Calu3 (cell line): ENCODE measurements around the gene BDH1. TPM values are rescaled to one million over a fixed set of nuclear protein-coding genes. Genes with fewer than 3 reads are reported as not detected.

Experiments used
- BruUV-seq: library from RNA; stranded (reverse); fragments of 400-500 nt; replicated peaks from 2 replicates; lab custom pipeline; 2021; lab: Mats Ljungman, UMichigan
- CTCF ChIA-PET: fragments of 300-600 bp; sonication (Branson Sonifier 250); formaldehyde crosslinking; loops from one replicate; lab custom pipeline; 2022; ENCODE audit warnings: antibody characterized with exemption; lab: Charles Lee
- DNase-seq: peaks from one replicate; pipeline ENCODE4 v3.0.0; 2022
- H3K27ac Mint-ChIP-seq: one replicate; pipeline ENCODE4 v1.8.0; 2022; ENCODE audit warnings: mixed read lengths; ENCODE audit not compliant: unreplicated experiment
- H3K27me3 Mint-ChIP-seq: one replicate; pipeline ENCODE4 v1.8.0; 2022; ENCODE audit warnings: mixed read lengths; ENCODE audit not compliant: unreplicated experiment
- H3K36me3 Mint-ChIP-seq: one replicate; pipeline ENCODE4 v1.8.0; 2022; ENCODE audit warnings: mild to moderate bottlenecking, moderate library complexity, mixed read lengths; ENCODE audit not compliant: insufficient read depth, unreplicated experiment
- H3K4me1 Mint-ChIP-seq: one replicate; pipeline ENCODE4 v1.8.0; 2022; ENCODE audit warnings: mild to moderate bottlenecking, low read depth, mixed read lengths; ENCODE audit not compliant: unreplicated experiment
- H3K4me3 Mint-ChIP-seq: one replicate; pipeline ENCODE4 v1.8.0; 2022; ENCODE audit warnings: mild to moderate bottlenecking, low read depth, moderate library complexity, mixed read lengths; ENCODE audit not compliant: unreplicated experiment
- H3K9me3 Mint-ChIP-seq: one replicate; pipeline ENCODE4 v1.8.0; 2022; ENCODE audit warnings: low read depth, mixed read lengths; ENCODE audit not compliant: unreplicated experiment
- intact Hi-C: fragments of 100-400 bp; cut with micrococcal nuclease; formaldehyde crosslinking; loops from one replicate; pipeline ENCODE4 v1.10.0; 2022; ENCODE audit not compliant: unreplicated experiment
- total RNA-seq: library from RNA; stranded (reverse); gene quantifications from 2 replicates; pipeline ENCODE4 v1.2.3, GENCODE V29; 2022
- TF ChIP-seq, protein P1 (sequence below): fragments of 200-600 bp; IDR thresholded peaks from one replicate; pipeline ENCODE4 v1.8.0; 2022; ENCODE audit warnings: antibody characterized with exemption; ENCODE audit not compliant: unreplicated experiment

BDH1 gene
- total RNA-seq, 1 experiment from 2014 or later = 49.0 TPM

DNA sequence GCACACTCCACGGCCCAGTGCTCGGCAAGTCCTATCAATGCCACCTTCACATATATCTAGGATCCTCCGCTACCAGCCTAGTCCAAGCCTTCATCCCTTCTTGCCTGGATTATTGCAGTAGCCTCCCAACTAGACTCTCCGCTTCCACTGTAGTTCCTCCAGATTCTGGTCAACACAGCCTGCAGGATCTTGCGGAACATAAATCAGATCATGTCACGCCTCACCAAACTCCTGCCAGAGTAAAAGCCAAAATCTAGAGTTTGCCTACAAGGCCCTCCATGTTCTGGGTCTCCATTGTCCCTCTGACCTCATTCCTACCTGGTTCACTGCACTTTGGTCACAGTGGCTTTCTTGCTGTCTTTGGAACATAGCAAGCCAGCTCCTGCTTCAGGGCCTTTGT lies 3.6 kb downstream of the BDH1 start:
- peaks cover 30% of the 10 kb centered on the region for H3K36me3 Mint-ChIP-seq
- intact Hi-C loops = no loop called here
- BruUV-seq = no TSS peak

DNA sequence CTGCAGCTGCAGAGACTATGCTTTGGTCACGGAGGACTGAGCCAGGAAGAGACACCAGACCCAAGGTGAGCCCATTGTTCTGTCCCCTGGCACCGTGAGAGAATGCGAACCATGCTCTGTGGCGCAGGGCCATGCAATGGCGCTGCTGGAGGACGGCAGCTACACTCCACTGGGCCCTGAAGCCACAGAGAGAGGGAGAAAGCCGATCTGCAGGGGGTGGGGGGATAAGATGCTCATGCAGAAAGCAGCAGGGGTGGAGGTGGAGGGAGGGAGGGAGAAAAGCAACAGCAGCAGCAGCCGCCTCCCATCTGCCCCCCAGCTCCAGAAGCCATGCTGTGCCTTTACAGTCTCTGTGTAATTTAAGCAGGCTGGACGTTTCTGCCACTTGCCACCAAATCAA lies 5.3 kb downstream of the BDH1 start:
- TF ChIP-seq, protein P1, sequence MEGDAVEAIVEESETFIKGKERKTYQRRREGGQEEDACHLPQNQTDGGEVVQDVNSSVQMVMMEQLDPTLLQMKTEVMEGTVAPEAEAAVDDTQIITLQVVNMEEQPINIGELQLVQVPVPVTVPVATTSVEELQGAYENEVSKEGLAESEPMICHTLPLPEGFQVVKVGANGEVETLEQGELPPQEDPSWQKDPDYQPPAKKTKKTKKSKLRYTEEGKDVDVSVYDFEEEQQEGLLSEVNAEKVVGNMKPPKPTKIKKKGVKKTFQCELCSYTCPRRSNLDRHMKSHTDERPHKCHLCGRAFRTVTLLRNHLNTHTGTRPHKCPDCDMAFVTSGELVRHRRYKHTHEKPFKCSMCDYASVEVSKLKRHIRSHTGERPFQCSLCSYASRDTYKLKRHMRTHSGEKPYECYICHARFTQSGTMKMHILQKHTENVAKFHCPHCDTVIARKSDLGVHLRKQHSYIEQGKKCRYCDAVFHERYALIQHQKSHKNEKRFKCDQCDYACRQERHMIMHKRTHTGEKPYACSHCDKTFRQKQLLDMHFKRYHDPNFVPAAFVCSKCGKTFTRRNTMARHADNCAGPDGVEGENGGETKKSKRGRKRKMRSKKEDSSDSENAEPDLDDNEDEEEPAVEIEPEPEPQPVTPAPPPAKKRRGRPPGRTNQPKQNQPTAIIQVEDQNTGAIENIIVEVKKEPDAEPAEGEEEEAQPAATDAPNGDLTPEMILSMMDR = no peak

More for the DNA sequence above, 3.6 kb downstream of the BDH1 start:
- DNase-seq = no peak
- Mint-ChIP-seq H3K27ac (no peak overlapping the region), H3K4me3 (no peak overlapping the region), H3K4me1 (peaks cover 25% of the 10 kb centered on the region), H3K27me3 (no peaks in the 10 kb centered on the region), H3K9me3 (no peaks in the 10 kb centered on the region)
- CTCF ChIA-PET = no interaction called here
- TF ChIP-seq, protein P1 = no peak

DNA sequence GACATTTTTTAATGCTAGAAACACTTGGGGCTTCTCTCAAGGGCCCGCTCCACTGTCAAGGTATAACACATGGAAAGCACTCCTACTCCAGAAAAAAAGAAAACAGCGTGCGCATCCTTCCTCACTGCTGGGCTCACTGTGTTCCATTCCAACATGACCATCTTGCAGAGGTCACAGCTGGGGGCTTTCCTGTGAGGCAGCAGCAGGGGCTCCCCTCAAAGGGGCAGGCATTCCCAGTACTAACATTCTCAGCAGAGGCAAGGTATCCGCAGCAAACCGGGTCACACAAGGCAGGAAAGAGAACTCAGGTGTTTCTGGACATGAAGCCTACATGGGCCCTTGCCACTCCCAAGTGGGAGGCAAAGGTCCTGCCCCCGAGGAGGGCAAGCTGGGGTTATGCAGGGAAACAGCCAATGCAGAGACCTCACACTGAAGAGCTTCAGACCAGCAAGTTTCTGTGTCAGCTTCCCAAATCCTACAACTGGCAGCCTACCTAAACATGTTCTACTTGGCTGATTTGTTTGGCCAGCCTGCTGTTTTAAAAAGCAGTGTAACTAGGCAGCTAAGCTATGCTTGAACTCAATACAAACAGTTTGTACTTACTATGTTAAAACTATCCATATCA lies 6.4 kb downstream of the BDH1 start:
- no peak overlapping the region for H3K27ac Mint-ChIP-seq
- no peaks in the 10 kb centered on the region for H3K9me3 Mint-ChIP-seq
- TF ChIP-seq, protein P1 = no peak
- intact Hi-C loops = no loop called here
- H3K4me3 Mint-ChIP-seq = no peak overlapping the region
- no TSS peak for BruUV-seq
- H3K27me3 Mint-ChIP-seq = no peaks in the 10 kb centered on the region
- peaks cover 24% of the 10 kb centered on the region for H3K4me1 Mint-ChIP-seq
- CTCF ChIA-PET = no interaction called here
- H3K36me3 Mint-ChIP-seq = peaks cover 6% of the 10 kb centered on the region
- no peak for DNase-seq

More for the DNA sequence above, 5.3 kb downstream of the BDH1 start:
- intact Hi-C loops = no loop called here
- no peaks in the 10 kb centered on the region for H3K9me3 Mint-ChIP-seq
- no TSS peak for BruUV-seq
- H3K27me3 Mint-ChIP-seq = no peaks in the 10 kb centered on the region
- H3K4me1 Mint-ChIP-seq = peaks cover 26% of the 10 kb centered on the region
- peaks cover 15% of the 10 kb centered on the region for H3K36me3 Mint-ChIP-seq
- no peak for DNase-seq
- H3K4me3 Mint-ChIP-seq = no peak overlapping the region
- CTCF ChIA-PET = no interaction called here
- no peak overlapping the region for H3K27ac Mint-ChIP-seq

DNA sequence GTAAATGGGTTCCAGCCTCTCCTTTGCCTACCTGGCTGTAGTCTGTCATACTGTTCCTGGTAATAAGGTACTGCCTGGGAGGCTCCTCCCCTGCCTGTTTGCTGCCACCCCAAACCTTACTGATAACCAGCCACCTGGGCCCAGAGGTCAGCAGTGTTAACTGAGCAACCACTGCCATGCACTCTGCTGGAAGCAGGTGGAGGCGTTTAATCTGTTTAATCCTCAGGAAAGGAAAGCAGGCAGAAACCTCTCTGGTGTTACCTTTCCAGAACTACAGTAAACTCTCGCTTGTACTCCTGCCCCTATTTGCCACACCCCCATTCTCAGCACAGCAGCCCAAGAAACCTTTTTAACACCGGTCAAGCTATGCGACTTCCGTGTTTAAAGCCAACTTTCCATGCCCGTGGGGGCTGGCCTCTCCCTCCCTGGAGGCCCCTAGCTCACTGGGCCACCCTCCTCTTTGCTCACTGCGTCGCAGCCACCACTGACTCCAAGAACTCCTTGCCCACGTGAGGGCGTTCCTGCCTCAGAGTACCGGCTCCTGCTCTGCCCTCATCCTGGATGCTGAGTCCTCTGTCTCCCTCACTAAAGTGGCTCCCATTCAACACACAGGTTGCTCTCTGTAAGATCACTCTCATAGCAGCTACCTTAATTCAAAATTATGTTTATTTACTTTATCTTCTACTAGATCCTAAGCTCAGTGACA lies 8.3 kb downstream of the BDH1 start:
- DNase-seq = peak; percentile 39
- CTCF ChIA-PET = interaction anchor here (0.8 to 1.1 kb wide), 2 partner anchors 26 to 52 kb away, joined by 3 to 5 read pairs; no protein-coding TSS in a partner anchor
- Mint-ChIP-seq H3K27ac (peak overlapping the region; percentile 16), H3K36me3 (peaks cover 6% of the 10 kb centered on the region), H3K27me3 (no peaks in the 10 kb centered on the region), H3K4me3 (no peak overlapping the region), H3K9me3 (no peaks in the 10 kb centered on the region), H3K4me1 (peaks cover 16% of the 10 kb centered on the region)
- intact Hi-C loops = no loop called here
- no TSS peak for BruUV-seq
- TF ChIP-seq, protein P1 = no peak
